Skeletal muscle satellite cell (primary cell): ENCODE measurements around the gene PSME3IP1. TPM values are rescaled to one million over a fixed set of nuclear protein-coding genes. Genes with fewer than 3 reads are reported as not detected.

Source experiments
- H3K27me3 ChIP-seq: 2 replicates; pipeline ENCODE4 v1.7.0; 2013; ENCODE audit warnings: low read length; ENCODE audit not compliant: control insufficient read depth, insufficient read depth
- H3K36me3 ChIP-seq: 2 replicates; pipeline ENCODE4 v1.7.0; 2013; ENCODE audit warnings: mild to moderate bottlenecking, control low read depth, low read length; ENCODE audit not compliant: insufficient read depth
- H3K4me1 ChIP-seq: 2 replicates; pipeline ENCODE4 v1.7.0; 2013; ENCODE audit warnings: low read length; ENCODE audit not compliant: control insufficient read depth, insufficient read depth
- H3K4me2 ChIP-seq: 2 replicates; pipeline ENCODE4 v1.7.0; 2013; ENCODE audit warnings: mild to moderate bottlenecking, low read length
- H3K4me3 ChIP-seq: 2 replicates; pipeline ENCODE4 v1.7.0; 2013; ENCODE audit warnings: low read length
- H3K9ac ChIP-seq: 2 replicates; pipeline ENCODE4 v1.7.0; 2013; ENCODE audit warnings: mild to moderate bottlenecking, low read depth, low read length, moderate library complexity
- H3K9me3 ChIP-seq: replicated peaks from 2 replicates; pipeline ENCODE4 v1.7.0; 2013; ENCODE audit warnings: mild to moderate bottlenecking, control low read depth, low read length
- total RNA-seq: library from RNA; depleted of rRNA; stranded (reverse); fragments of >200 nt; gene quantifications from 2 replicates; pipeline ENCODE4 v1.2.3, GENCODE V29; 2012; rRNA removed

The PSME3IP1 gene, protein sequence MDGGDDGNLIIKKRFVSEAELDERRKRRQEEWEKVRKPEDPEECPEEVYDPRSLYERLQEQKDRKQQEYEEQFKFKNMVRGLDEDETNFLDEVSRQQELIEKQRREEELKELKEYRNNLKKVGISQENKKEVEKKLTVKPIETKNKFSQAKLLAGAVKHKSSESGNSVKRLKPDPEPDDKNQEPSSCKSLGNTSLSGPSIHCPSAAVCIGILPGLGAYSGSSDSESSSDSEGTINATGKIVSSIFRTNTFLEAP
- 65.5 and 92.5 TPM in 2 replicates for total RNA-seq

DNA sequence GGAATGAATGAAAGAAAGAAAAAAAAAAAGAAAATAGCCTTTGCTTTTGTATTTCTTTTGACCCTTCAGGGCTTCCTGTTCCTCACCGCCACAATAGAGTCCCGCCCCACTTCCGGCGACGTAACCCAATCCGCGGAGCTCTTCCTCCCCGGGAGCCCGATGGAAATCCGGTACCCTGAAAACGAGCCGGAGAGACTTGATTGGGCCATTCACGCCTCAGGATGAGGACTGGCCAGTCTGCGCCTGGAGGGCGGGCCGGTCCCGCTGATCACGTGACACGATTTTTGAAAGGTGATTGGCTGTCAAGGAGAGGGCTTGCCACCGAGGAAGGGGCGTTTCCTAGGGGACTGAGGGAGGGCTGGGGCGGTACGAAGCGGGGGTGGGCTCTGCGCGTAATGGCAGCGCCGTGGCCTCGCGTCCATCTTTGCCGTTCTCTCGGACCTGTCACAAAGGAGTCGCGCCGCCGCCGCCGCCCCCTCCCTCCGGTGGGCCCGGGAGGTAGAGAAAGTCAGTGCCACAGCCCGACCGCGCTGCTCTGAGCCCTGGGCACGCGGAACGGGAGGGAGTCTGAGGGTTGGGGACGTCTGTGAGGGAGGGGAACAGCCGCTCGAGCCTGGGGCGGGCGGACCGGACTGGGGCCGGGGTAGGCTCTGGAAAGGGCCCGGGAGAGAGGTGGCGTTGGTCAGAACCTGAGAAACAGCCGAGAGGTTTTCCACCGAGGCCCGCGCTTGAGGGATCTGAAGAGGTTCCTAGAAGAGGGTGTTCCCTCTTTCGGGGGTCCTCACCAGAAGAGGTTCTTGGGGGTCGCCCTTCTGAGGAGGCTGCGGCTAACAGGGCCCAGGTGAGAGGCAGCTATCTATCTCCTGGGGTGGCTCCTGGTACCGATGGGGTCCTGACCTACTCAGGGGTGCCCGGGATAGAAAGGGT, at the start of gene PSME3IP1, which contains the start of gene RSPRY1:
Gene PSME3IP1 (minus strand): TSS at position 95 of the 927 bp plus-strand sequence. CDS start 12,185 bp downstream, outside the sequence.
Gene RSPRY1 (plus strand): TSS at position 385 of the 927 bp plus-strand sequence. CDS start 18,330 bp downstream, outside the sequence.
- Histone ChIP-seq H3K9ac (peak within 1 kb of the TSS; percentile 98), H3K4me2 (peak within 1 kb of the TSS; percentile 93), H3K27me3 (no peaks in the 10 kb centered on the region), H3K4me1 (peaks cover 30% of the 10 kb centered on the region), H3K9me3 (no peaks in the 10 kb centered on the region), H3K36me3 (no peaks in the 10 kb centered on the region), H3K4me3 (peak within 1 kb of the TSS; percentile 93)

DNA sequence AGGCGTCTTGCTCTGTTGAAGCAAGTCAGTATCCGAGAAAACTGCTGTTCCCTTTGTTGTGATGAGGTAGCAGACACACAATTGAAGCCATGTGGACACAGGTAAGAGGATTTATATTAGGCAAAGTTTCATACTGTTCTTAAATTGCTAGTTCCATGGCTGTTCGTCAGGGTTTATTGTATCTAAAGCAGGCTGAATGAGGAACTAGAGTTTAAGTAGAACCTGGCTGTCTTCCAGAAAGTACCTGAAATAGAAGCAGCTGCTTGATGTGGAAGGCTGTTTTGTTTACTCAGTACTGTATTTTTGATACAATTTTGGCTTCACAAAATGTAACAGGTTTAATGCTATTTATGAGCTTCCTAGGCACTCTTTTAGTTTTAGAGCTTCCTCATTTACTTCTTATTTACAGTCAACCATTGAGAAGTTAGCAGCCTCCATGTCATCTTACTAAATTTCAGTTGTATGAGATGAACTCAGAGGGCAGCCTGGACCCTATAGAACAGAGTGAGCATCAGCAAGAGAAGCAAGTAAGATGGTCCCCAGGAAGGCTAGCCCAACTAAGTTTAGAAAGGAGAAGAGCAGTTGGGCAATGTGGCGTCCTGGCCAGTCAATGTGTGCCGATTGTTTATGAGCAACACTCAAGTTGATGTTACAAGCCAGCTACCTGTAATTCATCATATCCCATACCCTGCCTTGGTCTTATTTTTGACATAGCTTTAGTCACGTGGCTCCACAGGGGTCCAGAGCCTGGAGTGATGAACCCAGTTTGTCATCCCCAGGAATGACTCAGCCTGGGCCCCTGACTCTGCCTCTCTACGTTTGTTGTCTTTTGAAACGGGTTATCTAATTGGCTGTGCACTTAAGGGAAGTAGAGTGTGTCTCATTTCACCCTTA, 49.5 kb upstream of the PSME3IP1 start:
- no peaks in the 10 kb centered on the region for H3K9me3 ChIP-seq
- H3K4me1 ChIP-seq: peaks cover 3% of the 10 kb centered on the region
- H3K27me3 ChIP-seq: no peaks in the 10 kb centered on the region
- no peak overlapping the region for H3K4me3 ChIP-seq
- H3K36me3 ChIP-seq: peaks cover 78% of the 10 kb centered on the region
- no peak overlapping the region for H3K4me2 ChIP-seq
- H3K9ac ChIP-seq: no peak overlapping the region

DNA sequence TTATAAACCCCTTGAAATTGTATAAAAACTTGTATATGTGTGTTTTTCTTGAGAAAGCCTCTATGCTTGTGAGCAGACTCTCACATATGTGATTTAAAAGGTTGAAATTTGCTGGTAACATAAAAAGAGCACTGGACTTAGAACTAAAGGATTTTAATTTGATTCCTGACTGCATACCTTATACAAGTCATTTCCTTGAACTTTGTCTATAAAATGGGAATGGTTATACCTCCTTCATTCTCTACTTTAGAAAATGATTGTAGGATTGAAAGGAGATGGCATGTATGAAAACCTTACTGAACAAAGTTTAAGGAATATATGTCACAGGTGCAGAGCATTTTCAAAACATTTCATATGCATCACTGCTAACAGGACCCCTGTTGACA, 48.9 kb upstream of the PSME3IP1 start:
- Histone ChIP-seq H3K9ac (no peak overlapping the region), H3K27me3 (no peaks in the 10 kb centered on the region), H3K4me3 (no peak overlapping the region), H3K9me3 (no peaks in the 10 kb centered on the region), H3K36me3 (peaks cover 80% of the 10 kb centered on the region), H3K4me1 (peaks cover 3% of the 10 kb centered on the region), H3K4me2 (no peak overlapping the region)

DNA sequence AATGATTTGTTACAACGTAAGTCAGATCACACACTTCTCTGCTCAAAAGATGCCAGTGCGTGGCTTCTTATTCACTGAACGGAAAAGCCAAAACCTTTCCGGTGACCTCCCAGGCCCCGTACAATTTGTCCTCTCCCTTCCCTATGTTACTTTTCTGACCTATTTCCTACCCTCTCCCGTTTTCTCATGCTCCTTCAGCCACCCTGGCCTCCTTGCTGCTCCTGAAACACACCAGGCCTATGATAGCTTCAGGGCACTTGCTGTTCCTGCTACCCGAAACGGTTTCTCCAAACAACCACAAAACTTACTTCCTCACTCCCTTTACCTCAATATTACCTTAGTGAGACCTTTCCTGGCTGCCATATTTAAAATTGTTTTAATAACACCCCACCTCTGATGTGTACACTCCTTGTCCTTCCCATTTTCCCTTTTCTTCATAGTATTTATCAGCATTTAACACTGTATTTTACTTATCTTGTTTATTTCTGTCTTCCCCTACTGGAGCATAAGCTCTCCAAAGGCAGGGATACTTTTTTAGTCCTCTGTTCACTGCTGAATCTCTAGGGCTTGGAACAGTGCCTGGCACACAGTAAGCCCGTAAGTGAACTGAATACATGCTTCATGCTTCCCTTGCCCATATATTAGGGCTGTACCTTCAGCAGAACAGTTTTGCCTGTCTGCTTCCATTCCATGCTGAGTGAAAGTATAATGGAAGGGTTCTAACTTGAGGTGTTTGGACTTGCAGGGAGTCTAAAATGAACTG, 48.3 kb upstream of the PSME3IP1 start:
- Histone ChIP-seq H3K9ac (no peak overlapping the region), H3K9me3 (no peaks in the 10 kb centered on the region), H3K4me3 (no peak overlapping the region), H3K27me3 (no peaks in the 10 kb centered on the region), H3K4me1 (peaks cover 3% of the 10 kb centered on the region), H3K36me3 (peaks cover 79% of the 10 kb centered on the region), H3K4me2 (no peak overlapping the region)

DNA sequence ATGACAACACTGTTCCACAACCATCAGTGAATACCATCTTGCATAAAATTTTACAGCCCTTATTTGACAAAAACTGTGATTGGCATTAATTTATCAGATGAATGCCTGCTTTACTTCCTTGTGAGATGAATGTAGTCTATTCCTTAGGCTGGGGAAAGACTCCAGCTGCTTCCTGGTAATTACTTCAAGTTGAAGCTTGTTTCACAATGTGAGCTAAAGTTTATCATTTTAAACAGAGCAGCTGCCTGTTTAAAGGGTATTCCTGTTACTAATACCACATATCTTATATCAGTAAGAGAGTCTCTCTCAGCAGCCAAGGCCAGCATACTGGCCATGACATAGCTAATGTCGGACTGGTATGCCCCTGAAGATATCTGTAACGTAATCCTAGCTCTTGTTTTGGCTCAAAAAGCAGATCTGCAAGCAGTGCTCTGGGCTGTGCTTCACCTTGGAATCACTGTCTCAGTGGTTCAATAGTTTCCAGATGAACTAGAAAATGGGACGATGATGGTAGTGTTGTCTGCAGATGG, 46.0 kb upstream of the PSME3IP1 start:
- H3K27me3 ChIP-seq: no peaks in the 10 kb centered on the region
- no peaks in the 10 kb centered on the region for H3K9me3 ChIP-seq
- no peak overlapping the region for H3K9ac ChIP-seq
- H3K4me2 ChIP-seq: no peak overlapping the region
- no peak overlapping the region for H3K4me3 ChIP-seq
- H3K4me1 ChIP-seq: peaks cover 3% of the 10 kb centered on the region
- H3K36me3 ChIP-seq: peaks cover 88% of the 10 kb centered on the region

DNA sequence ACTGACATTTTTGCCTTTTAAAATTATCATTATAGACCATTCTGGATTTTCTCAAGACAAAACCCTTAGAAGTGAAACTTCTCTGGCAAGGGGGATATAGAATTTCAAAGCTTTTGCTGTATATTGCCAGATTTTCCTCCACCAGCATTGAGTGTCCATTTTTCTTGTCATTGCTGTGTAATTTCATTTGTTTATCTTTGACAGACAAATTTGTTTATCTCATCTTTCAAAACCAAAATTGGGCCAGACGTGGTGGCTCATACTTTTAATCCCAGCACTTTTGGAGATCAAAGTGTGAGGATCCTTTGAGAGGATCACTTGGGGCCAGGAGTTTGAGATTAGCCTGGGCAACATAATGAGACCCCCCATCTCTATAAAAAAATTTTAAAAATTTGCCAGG, 43.2 kb upstream of the PSME3IP1 start:
- no peak overlapping the region for H3K4me2 ChIP-seq
- peaks cover 85% of the 10 kb centered on the region for H3K36me3 ChIP-seq
- H3K4me3 ChIP-seq: no peak overlapping the region
- H3K9ac ChIP-seq: no peak overlapping the region
- no peaks in the 10 kb centered on the region for H3K9me3 ChIP-seq
- no peaks in the 10 kb centered on the region for H3K27me3 ChIP-seq
- H3K4me1 ChIP-seq: no peaks in the 10 kb centered on the region

DNA sequence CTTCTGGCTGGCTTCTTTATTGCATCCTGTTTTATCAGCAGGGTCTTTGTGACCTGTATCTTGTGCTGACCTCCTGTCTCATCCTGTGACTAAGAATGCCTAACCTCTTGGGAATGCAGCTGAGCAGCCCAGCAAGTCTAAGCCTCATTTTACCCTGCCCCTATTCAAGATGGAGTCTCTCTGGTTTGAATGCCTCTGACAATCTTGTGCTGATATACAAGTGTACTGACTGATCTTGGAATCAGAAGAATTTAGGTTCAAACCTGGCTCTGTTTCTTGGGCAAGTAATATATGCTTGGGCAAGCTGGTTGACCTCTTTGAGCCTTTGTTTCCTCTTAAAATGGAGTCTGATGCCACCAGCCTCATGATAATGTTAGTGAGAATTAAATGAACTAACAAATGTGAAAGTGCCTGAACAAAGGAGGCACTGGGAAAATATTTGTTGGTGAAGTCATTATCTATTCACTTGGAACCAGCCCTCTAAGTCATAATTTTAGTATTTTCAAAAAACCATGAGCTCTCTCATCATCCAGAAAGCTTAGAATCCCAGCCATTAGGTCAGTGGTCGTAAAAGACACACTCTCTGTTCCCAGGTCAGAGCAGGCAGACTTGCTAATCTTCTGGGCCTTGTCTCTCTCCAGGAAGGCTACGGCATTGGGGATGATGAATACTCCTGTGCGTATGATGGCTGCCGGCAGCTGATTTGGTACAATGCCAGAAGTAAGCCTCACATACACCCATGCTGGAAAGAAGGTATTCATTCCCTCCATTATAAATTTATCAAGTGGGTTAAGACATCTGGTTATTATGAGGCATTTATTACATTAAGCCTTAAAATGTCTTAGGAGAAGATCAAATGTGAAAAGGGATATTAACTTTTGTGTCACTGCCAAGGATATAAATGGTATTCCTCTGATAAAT, 41.1 kb upstream of the PSME3IP1 start:
- Histone ChIP-seq H3K4me3 (no peak overlapping the region), H3K36me3 (peaks cover 80% of the 10 kb centered on the region), H3K4me1 (no peaks in the 10 kb centered on the region), H3K9me3 (no peaks in the 10 kb centered on the region), H3K27me3 (no peaks in the 10 kb centered on the region), H3K9ac (no peak overlapping the region), H3K4me2 (no peak overlapping the region)

DNA sequence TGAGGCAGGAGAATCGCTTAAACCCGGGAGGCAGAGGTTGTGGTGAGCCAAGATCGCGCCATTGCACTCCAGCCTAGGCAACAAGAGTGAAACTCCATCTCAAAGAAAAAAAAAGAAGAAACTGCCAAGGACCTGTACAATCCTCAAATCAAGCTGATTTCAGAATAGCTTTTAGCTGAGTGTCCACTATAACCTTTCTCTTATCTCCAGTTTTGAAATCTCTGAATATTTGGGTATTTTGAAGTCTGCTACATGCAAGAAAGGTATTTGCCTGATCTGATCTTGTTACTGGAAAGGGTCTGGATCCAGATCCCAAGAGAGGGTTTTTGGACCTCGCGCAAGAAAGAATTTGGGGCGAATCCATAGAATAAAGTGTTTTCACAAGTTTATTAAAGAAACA, 40.1 kb upstream of the PSME3IP1 start:
- no peak overlapping the region for H3K9ac ChIP-seq
- H3K36me3 ChIP-seq: peaks cover 80% of the 10 kb centered on the region
- H3K27me3 ChIP-seq: no peaks in the 10 kb centered on the region
- no peaks in the 10 kb centered on the region for H3K9me3 ChIP-seq
- no peak overlapping the region for H3K4me2 ChIP-seq
- H3K4me3 ChIP-seq: no peak overlapping the region
- no peaks in the 10 kb centered on the region for H3K4me1 ChIP-seq

DNA sequence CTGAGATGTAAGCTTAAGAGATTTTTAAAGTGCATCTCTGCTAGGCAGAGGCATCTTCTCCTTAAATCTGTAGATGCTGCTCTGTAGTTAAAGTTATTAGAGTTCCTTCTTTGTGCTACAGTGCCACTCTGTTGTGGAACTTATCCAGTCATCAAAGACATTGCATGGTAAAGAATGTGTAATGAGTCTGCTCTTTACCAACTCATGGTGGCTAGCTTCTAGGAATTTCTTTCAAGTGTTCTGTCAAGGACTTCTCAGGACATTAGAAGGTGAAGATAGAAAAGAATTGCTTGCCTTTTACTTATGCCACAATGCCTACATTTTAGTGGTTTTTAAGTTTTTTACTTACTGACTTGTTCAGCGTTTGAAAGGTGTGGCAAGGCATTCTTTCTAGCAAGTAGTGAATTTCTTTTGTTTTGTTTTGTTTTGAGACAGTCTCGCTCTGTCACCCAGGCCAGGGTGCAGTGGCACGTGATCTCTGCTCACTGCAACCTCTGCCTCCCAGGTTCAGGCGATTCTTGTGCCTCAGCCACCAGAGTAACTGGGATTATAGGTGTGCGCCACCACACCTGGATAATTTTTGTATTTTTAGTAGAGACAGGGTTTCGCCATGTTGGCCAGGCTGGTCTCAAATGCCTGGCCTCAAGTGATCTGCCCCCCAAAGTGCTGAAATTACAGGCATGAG, 39.0 kb upstream of the PSME3IP1 start:
- H3K4me1 ChIP-seq: no peaks in the 10 kb centered on the region
- peaks cover 83% of the 10 kb centered on the region for H3K36me3 ChIP-seq
- no peak overlapping the region for H3K4me3 ChIP-seq
- H3K9ac ChIP-seq: no peak overlapping the region
- H3K4me2 ChIP-seq: no peak overlapping the region
- H3K27me3 ChIP-seq: no peaks in the 10 kb centered on the region
- H3K9me3 ChIP-seq: no peaks in the 10 kb centered on the region
